K562 (cell line): Measurements from ENCODE around the gene USP11. TPM values are rescaled to one million over a fixed set of nuclear protein-coding genes. Genes with fewer than 3 reads are reported as not detected.

Experiments
- ARID1B ChIP-seq: fragments of 450-650 bp; IDR thresholded peaks from 2 replicates; pipeline ENCODE4 v1.6.1; 2016; ENCODE audit warnings: antibody characterized with exemption, mild to moderate bottlenecking, inconsistent platforms
- EGR1 ChIP-seq: fragments of 450-650 bp; conservative IDR thresholded peaks from 2 replicates; pipeline ENCODE4 v1.6.1; 2017; ENCODE audit warnings: mild to moderate bottlenecking
- ILF3 ChIP-seq: fragments of 450-650 bp; IDR thresholded peaks from 2 replicates; pipeline ENCODE4 v1.6.1; 2018; ENCODE audit warnings: antibody characterized with exemption, mild to moderate bottlenecking, moderate library complexity, borderline replicate concordance
- JUN ChIP-seq, 2 experiments: sonication (generic) in 1 of 2; formaldehyde crosslinking in 1 of 2; IDR thresholded peaks; 2 replicates each; pipeline versions ENCODE4 v1.6.1 to v1.8.0; 2012 to 2022; ENCODE audit warnings: borderline replicate concordance in 2 of 2, mild to moderate bottlenecking in 2 of 2, improper control_type of control experiment in 1 of 2, low read depth in 1 of 2, low read length in 1 of 2, missing genetic modification reagents in 1 of 2
- MTF1 ChIP-seq: fragments of 250-450 bp; sonication (Bioruptor Pico); IDR thresholded peaks from 2 replicates; pipeline ENCODE4 v1.9.0; 2021; ENCODE audit warnings: moderate library complexity, mild to moderate bottlenecking, inconsistent platforms, borderline replicate concordance
- NFYB ChIP-seq: IDR thresholded peaks from 2 replicates; pipeline ENCODE4 v1.6.1; 2011; ENCODE audit warnings: mild to moderate bottlenecking, moderate library complexity; ENCODE audit not compliant: insufficient read length; ENCODE audit errors: extremely low read depth
- PHTF2 ChIP-seq: fragments of 250-450 bp; sonication (Bioruptor Pico); IDR thresholded peaks from 2 replicates; pipeline ENCODE4 v1.5.0; 2021; ENCODE audit warnings: mild to moderate bottlenecking
- PRPF4 ChIP-seq: fragments of 200-400 bp; formaldehyde crosslinking; IDR thresholded peaks from one replicate; pipeline ENCODE4 v1.6.1; 2017; ENCODE audit warnings: low read length, low read depth, mild to moderate bottlenecking; ENCODE audit not compliant: insufficient read depth, poor library complexity, severe bottlenecking
- PTRF ChIP-seq: fragments of 450-650 bp; IDR thresholded peaks from 2 replicates; pipeline ENCODE4 v1.6.1; 2016; ENCODE audit warnings: mild to moderate bottlenecking, missing genetic modification characterization, missing compliant biosample characterization
- RB1 ChIP-seq: fragments of 450-650 bp; IDR thresholded peaks from 2 replicates; pipeline ENCODE4 v1.6.1; 2017; ENCODE audit warnings: low read depth, mild to moderate bottlenecking
- RBM15 ChIP-seq: fragments of 200-400 bp; formaldehyde crosslinking; IDR thresholded peaks from 2 replicates; pipeline ENCODE4 v1.6.1; 2018; ENCODE audit warnings: mild to moderate bottlenecking, low read length, moderate library complexity; ENCODE audit not compliant: insufficient read depth
- RFX7 ChIP-seq: fragments of 250-450 bp; sonication (Bioruptor Pico); IDR thresholded peaks from 2 replicates; pipeline ENCODE4 v1.5.1; 2021; ENCODE audit warnings: mild to moderate bottlenecking
- SMARCA4 ChIP-seq: fragments of 450-650 bp; IDR thresholded peaks from 2 replicates; pipeline ENCODE4 v1.6.1; 2016
- SPI1 ChIP-seq: IDR thresholded peaks from 2 replicates; pipeline ENCODE4 v1.6.1; 2011; ENCODE audit warnings: low read depth, low read length, control low read depth, borderline replicate concordance
- TAF1 ChIP-seq: IDR thresholded peaks from 2 replicates; pipeline ENCODE4 v1.6.1; 2011; ENCODE audit warnings: mild to moderate bottlenecking, low read length, moderate library complexity; ENCODE audit not compliant: insufficient read depth, control insufficient read depth, severe bottlenecking; ENCODE audit errors: extremely low read depth
- ZBTB11 ChIP-seq, 3 experiments: fragments of 200-800 bp in 1 of 3; fragments of 250-450 bp in 1 of 3; fragments of 450-650 bp in 1 of 3; sonication (Bioruptor Pico) in 1 of 3; sonication (Bioruptor generic) in 1 of 3; formaldehyde crosslinking in 1 of 3; IDR thresholded peaks; 2 replicates each; pipeline versions ENCODE4 v1.6.1 to v1.8.0; 2016 to 2022; ENCODE audit warnings: mild to moderate bottlenecking in 2 of 3, missing genetic modification characterization in 2 of 3, missing compliant biosample characterization in 1 of 3, moderate library complexity in 1 of 3
- ZNF431 ChIP-seq: sonication (generic); formaldehyde crosslinking; IDR thresholded peaks from 2 replicates; pipeline ENCODE4 v1.8.0; 2022; ENCODE audit warnings: mild to moderate bottlenecking, missing genetic modification reagents
- polyA plus RNA-seq, 8 experiments: library from polyadenylated mRNA; depleted of rRNA in 4 of 8; stranded (reverse) in 5 of 8; unstranded in 3 of 8; fragments of >200 nt; fragmentation: Nextera tagmentation in 2 of 8; fragmentation: Illumina TruSeq in 1 of 8; extraction: Ambion mirVana in 2 of 8; extraction: Trizol in 1 of 8; gene quantifications; 2 replicates each; pipeline versions ENCODE4 v1.2.1 to v1.2.3, GENCODE V29; 2011 to 2014; ENCODE audit warnings: inconsistent platforms in 1 of 8, missing spikeins in 1 of 8
- total RNA-seq, 7 experiments: library from RNA; depleted of rRNA in 6 of 7; stranded (reverse); fragments of >200 nt in 6 of 7; fragmentation: Illumina TruSeq in 2 of 7; extraction: Trizol in 2 of 7; gene quantifications; 2 replicates each; pipeline versions ENCODE4 v1.2.1 to v1.2.3, GENCODE V29; 2011 to 2021; ENCODE audit warnings: low replicate concordance in 1 of 7
- TF ChIP-seq, protein P1 (sequence below): fragments of 250-450 bp; sonication (Bioruptor Pico); IDR thresholded peaks from 2 replicates; pipeline ENCODE4 v1.8.0; 2022; ENCODE audit warnings: moderate library complexity, mild to moderate bottlenecking, inconsistent platforms

USP11 gene
- total and polyA plus RNA-seq, 9 of the 15 experiments (the other 6 are each of a cell fraction or from before 2014, with no cell fraction given), result 2.5 to 29.0 (median 11.7) TPM

DNA sequence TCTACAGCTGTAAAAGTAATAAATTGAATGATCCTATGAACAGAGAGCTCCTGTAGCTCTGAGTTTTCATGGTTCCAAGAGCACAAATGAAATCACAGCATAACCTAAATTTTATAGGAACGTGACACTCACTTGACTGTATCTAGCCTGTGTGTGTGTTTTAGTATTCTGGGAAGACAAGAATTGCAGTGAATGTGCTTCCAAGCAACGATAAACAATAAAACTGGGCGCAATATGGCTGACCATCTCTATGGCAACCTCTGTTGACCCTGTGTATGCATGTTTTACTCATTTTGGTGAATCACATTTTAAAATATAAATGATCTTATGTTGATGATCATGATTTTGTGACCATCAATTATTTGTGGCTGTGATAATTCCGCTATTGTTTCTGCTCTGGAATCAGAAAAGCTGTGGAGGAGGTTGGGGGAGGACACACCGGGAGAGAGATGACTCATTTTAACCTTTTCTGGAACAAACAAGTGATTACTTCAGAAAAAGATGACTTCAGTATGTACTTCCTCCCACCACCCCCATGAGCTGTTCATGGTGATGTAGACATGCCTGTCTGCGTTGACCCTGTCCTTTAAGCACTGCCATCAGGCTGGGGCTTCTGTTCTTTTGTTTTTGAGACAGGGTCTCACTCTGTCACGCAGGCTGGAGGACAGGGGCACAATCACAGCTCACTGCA, 31.8 kb downstream of the USP11 start (continued):
- TF ChIP-seq EGR1, result peak; percentile 21; the same call in 1 of the 2 replicates
- no peak for TF ChIP-seq PTRF (tag)
- 0 out of 2 replicates have a peak, but pooled peaks have one; percentile 8 for TF ChIP-seq SPI1
- no peak for TF ChIP-seq ILF3
- TF ChIP-seq MTF1, result no peak
- peak; percentile 69; the same call in 1 of the 2 replicates for TF ChIP-seq JUN (IDR thresholded peaks at IDR 0.05; ENCODE audit: borderline replicate concordance, low read depth, low read length)
- no peak for TF ChIP-seq JUN (CRISPR knock-in tag; IDR thresholded peaks at IDR 0.05; ENCODE audit: borderline replicate concordance)
- no peak for TF ChIP-seq RBM15
- TF ChIP-seq, protein P1, sequence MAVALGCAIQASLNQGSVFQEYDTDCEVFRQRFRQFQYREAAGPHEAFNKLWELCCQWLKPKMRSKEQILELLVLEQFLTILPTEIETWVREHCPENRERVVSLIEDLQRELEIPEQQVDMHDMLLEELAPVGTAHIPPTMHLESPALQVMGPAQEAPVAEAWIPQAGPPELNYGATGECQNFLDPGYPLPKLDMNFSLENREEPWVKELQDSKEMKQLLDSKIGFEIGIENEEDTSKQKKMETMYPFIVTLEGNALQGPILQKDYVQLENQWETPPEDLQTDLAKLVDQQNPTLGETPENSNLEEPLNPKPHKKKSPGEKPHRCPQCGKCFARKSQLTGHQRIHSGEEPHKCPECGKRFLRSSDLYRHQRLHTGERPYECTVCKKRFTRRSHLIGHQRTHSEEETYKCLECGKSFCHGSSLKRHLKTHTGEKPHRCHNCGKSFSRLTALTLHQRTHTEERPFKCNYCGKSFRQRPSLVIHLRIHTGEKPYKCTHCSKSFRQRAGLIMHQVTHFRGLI (CRISPR knock-in tag), result no peak
- TF ChIP-seq ARID1B, result peak; percentile 45; the same call in 1 of the 2 replicates
- TF ChIP-seq RFX7 (CRISPR knock-in tag), result no peak
- no peak for TF ChIP-seq ZBTB11 (CRISPR knock-in tag; IDR thresholded peaks at IDR 0.05)
- no peak for TF ChIP-seq RB1
- no peak for TF ChIP-seq NFYB
- no peak for TF ChIP-seq PHTF2 (CRISPR knock-in tag)
- TF ChIP-seq PRPF4, result no peak
- TF ChIP-seq SMARCA4, result 0 out of 2 replicates have a peak, but pooled peaks have one; percentile 35
- TF ChIP-seq ZNF431 (CRISPR knock-in tag), result no peak
- TF ChIP-seq TAF1, result no peak
